MM.1S (cell line): ENCODE results near the gene TRIM41.

ENCODE experiments used
- DNase-seq: peaks from one replicate; pipeline ENCODE4 v3.0.0-alpha.2; 2015
- H2AFZ ChIP-seq: fragments of 300-600 bp; sonication (generic); 2 replicates; pipeline ENCODE4 v1.6.0; 2016; ENCODE audit warnings: antibody characterized with exemption, low read length
- H3F3A ChIP-seq: fragments of 300-600 bp; sonication (generic); 2 replicates; pipeline ENCODE4 v1.6.1; 2016; ENCODE audit warnings: mild to moderate bottlenecking, antibody characterized with exemption, low read length, moderate library complexity, mixed read lengths; ENCODE audit not compliant: insufficient read depth
- H3K27ac ChIP-seq: fragments of 300-600 bp; sonication (generic); 2 replicates; pipeline ENCODE4 v1.5.1; 2016; ENCODE audit warnings: mild to moderate bottlenecking, low read length
- H3K27me3 ChIP-seq: fragments of 300-600 bp; sonication (generic); replicated peaks from 2 replicates; pipeline ENCODE4 v1.6.0; 2016; ENCODE audit warnings: low read length; ENCODE audit not compliant: insufficient read depth
- H3K36me3 ChIP-seq: fragments of 300-600 bp; sonication (generic); replicated peaks from 2 replicates; pipeline ENCODE4 v1.6.1; 2016; ENCODE audit warnings: mild to moderate bottlenecking, low read length, mixed read lengths; ENCODE audit not compliant: insufficient read depth
- H3K4me1 ChIP-seq: fragments of 300-600 bp; sonication (generic); 2 replicates; pipeline ENCODE4 v1.6.1; 2016; ENCODE audit warnings: low read length, mixed read lengths
- H3K4me2 ChIP-seq: fragments of 300-600 bp; sonication (generic); 2 replicates; pipeline ENCODE4 v1.6.0; 2016; ENCODE audit warnings: low read depth, low read length
- H3K4me3 ChIP-seq: fragments of 300-600 bp; sonication (generic); 2 replicates; pipeline ENCODE4 v1.5.1; 2016; ENCODE audit warnings: low read length, mixed read lengths
- H3K79me2 ChIP-seq: fragments of 300-600 bp; sonication (generic); 2 replicates; pipeline ENCODE4 v1.6.1; 2016; ENCODE audit warnings: mixed run types, low read length, mixed read lengths
- H3K9ac ChIP-seq: fragments of 300-600 bp; sonication (generic); 2 replicates; pipeline ENCODE4 v1.6.1; 2016; ENCODE audit warnings: low read length, mixed read lengths
- H3K9me2 ChIP-seq: fragments of 300-600 bp; sonication (generic); replicated peaks from 2 replicates; pipeline ENCODE4 v1.6.1; 2016; ENCODE audit warnings: mild to moderate bottlenecking, low read length, mixed read lengths; ENCODE audit not compliant: insufficient read depth
- H3K9me3 ChIP-seq: fragments of 300-600 bp; sonication (generic); replicated peaks from 2 replicates; pipeline ENCODE4 v1.6.1; 2016; ENCODE audit warnings: mild to moderate bottlenecking, low read length, mixed read lengths; ENCODE audit not compliant: insufficient read depth
- H4K20me1 ChIP-seq: fragments of 300-600 bp; sonication (generic); 2 replicates; pipeline ENCODE4 v1.6.1; 2016; ENCODE audit warnings: mild to moderate bottlenecking, low read length, moderate library complexity, mixed read lengths; ENCODE audit not compliant: insufficient read depth
- CTCF ChIP-seq: fragments of 300-600 bp; sonication (generic); IDR thresholded peaks from 2 replicates; pipeline ENCODE4 v1.5.1; 2016; ENCODE audit warnings: antibody characterized with exemption, low read length, mixed read lengths
- EZH2 ChIP-seq: fragments of 300-600 bp; sonication (generic); optimal IDR thresholded peaks from 2 replicates; pipeline ENCODE3; 2017; ENCODE audit warnings: low read depth, mild to moderate bottlenecking, antibody characterized with exemption, low read length, mixed read lengths
- EZH2phosphoT487 ChIP-seq: fragments of 300-600 bp; sonication (generic); IDR thresholded peaks from 2 replicates; pipeline ENCODE4 v1.6.1; 2018; ENCODE audit warnings: antibody characterized with exemption, low read length

The TRIM41 gene

GRCh38 chr5:181237729-181238385 lies 14.8 kb downstream of the TRIM41 start:
- Histone ChIP-seq H3K9me3 (no peaks in the 10 kb centered on the region), H3K4me2 (no peak overlapping the region), H3K9me2 (no peaks in the 10 kb centered on the region), H4K20me1 (peaks cover 34% of the 10 kb centered on the region), H3K9ac (no peak overlapping the region), H3K27ac (no peak overlapping the region), H2AFZ (no peak overlapping the region), H3K27me3 (no peaks in the 10 kb centered on the region), H3F3A (peaks cover 71% of the 10 kb centered on the region), H3K79me2 (peaks cover 55% of the 10 kb centered on the region), H3K4me1 (peaks cover 12% of the 10 kb centered on the region), H3K4me3 (no peak overlapping the region), H3K36me3 (peaks cover 44% of the 10 kb centered on the region)
- TF ChIP-seq CTCF = no peak
- TF ChIP-seq EZH2 = no peak
- no peak for TF ChIP-seq EZH2phosphoT487
- DNase-seq = no peak

GRCh38 chr5:181239062-181239663 lies 16.1 kb downstream of the TRIM41 start:
- no peak overlapping the region for H3K4me2 ChIP-seq
- H3K9me3 ChIP-seq = no peaks in the 10 kb centered on the region

GRCh38 chr5:181241393-181241975 lies 18.4 kb downstream of the TRIM41 start:
- TF ChIP-seq CTCF = 0 out of 2 replicates have a peak, but pooled peaks have one; percentile 10
- TF ChIP-seq EZH2 = no peak
- no peak for TF ChIP-seq EZH2phosphoT487
- Histone ChIP-seq H3K4me2 (peak overlapping the region; percentile 96), H3K4me1 (peaks cover 25% of the 10 kb centered on the region), H3K9me3 (no peaks in the 10 kb centered on the region), H3K27ac (peak overlapping the region; percentile 80), H2AFZ (no peak overlapping the region), H3K9ac (peak overlapping the region; percentile 99), H3K36me3 (peaks cover 41% of the 10 kb centered on the region), H3K79me2 (peaks cover 75% of the 10 kb centered on the region), H3K9me2 (no peaks in the 10 kb centered on the region), H3K4me3 (peak overlapping the region; percentile 98), H4K20me1 (peaks cover 28% of the 10 kb centered on the region), H3F3A (peaks cover 73% of the 10 kb centered on the region), H3K27me3 (no peaks in the 10 kb centered on the region)
- DNase-seq = peak; percentile 78

More at GRCh38 chr5:181239062-181239663, 16.1 kb downstream of the TRIM41 start:
- peaks cover 66% of the 10 kb centered on the region for H3K79me2 ChIP-seq
- DNase-seq = no peak
- H3K9ac ChIP-seq = no peak overlapping the region
- peaks cover 81% of the 10 kb centered on the region for H3F3A ChIP-seq
- peaks cover 12% of the 10 kb centered on the region for H3K4me1 ChIP-seq
- TF ChIP-seq EZH2 (no peak), EZH2phosphoT487 (no peak), CTCF (no peak)
- H2AFZ ChIP-seq = no peak overlapping the region
- H3K36me3 ChIP-seq = peaks cover 44% of the 10 kb centered on the region
- no peak overlapping the region for H3K4me3 ChIP-seq
- H4K20me1 ChIP-seq = peaks cover 34% of the 10 kb centered on the region
- no peaks in the 10 kb centered on the region for H3K9me2 ChIP-seq
- no peaks in the 10 kb centered on the region for H3K27me3 ChIP-seq
- H3K27ac ChIP-seq = no peak overlapping the region
